ENCODE results near the gene WDR45. TPM values are rescaled to one million over a fixed set of nuclear protein-coding genes. Genes with fewer than 3 reads are reported as not detected.

Gene WDR45
- total and polyA plus RNA-seq, 2 of the 13 experiments (the other 11 are each of a cell fraction or from before 2014, with no cell fraction given), result 16.4 to 65.5 TPM

GRCh38 chrX:49070988-49071387 is 8.7 kb downstream of the WDR45 start (continued):
- TF ChIP-seq ELF1 (CRISPR knock-in tag; IDR thresholded peaks at IDR 0.05), result no peak
- TF ChIP-seq ARNT (IDR thresholded peaks at IDR 0.05), result no peak
- no peak for TF ChIP-seq ZBTB42 (CRISPR knock-in tag; IDR thresholded peaks at IDR 0.05)
- TF ChIP-seq ZNF883 (CRISPR knock-in tag; IDR thresholded peaks at IDR 0.05; ENCODE audit: not compliant biosample characterization), result no peak
- TF ChIP-seq ZNF776 (CRISPR knock-in tag; IDR thresholded peaks at IDR 0.05), result no peak
- TF ChIP-seq NFKBIZ (CRISPR knock-in tag; IDR thresholded peaks at IDR 0.05), result no peak
- TF ChIP-seq NCOA2 (CRISPR knock-in tag; IDR thresholded peaks at IDR 0.05), result no peak

GRCh38 chrX:49069038-49069437 is 10.6 kb downstream of the WDR45 start:
- BruUV-seq (replicated peaks), result no TSS peak
- FAIRE-seq (no peak), ATAC-seq (no peak), DNase-seq (ENCODE audit: low spot score) (no peak)
- no peaks in the 10 kb centered on the region for H3K9me3 ChIP-seq (ENCODE audit: low read length)
- H4K20me1 ChIP-seq (ENCODE audit: insufficient read depth, low read length), result no peaks in the 10 kb centered on the region
- H3K27me3 ChIP-seq (ENCODE audit: control insufficient read depth in 1 of 2, insufficient read depth in 2 of 2, low read length in 2 of 2), result no peaks in the 10 kb centered on the region
- H3K9ac ChIP-seq (ENCODE audit: insufficient read depth, low read depth, low read length), result no peak overlapping the region
- intact Hi-C loops (cut with micrococcal nuclease; ENCODE audit: unreplicated experiment) (no loop called here), in situ Hi-C loops (cut with HindIII; ENCODE audit: extremely low pct_ligation_motif_present, low pct_unique_long_range_greater_than_20kb) (no loop called here)
- no peak overlapping the region for H2AFZ ChIP-seq (ENCODE audit: low read length)
- H3K4me1 ChIP-seq (ENCODE audit: insufficient read depth, low read length), result no peaks in the 10 kb centered on the region
- no peak overlapping the region for H3K4me3 ChIP-seq (replicated peaks in 1 of 3; ENCODE audit: insufficient read depth in 1 of 3, low read depth in 2 of 3, low read length in 3 of 3)
- H3K27ac ChIP-seq (ENCODE audit: extremely low read length, insufficient read depth, low read length), result no peak overlapping the region
- ChIA-PET CTCF (ENCODE audit: low intra/inter-chr PET ratio, low total read pairs) (no interaction called here), POLR2A (no interaction called here)
- H3K36me3 ChIP-seq (replicated peaks in 1 of 2; ENCODE audit: control insufficient read depth in 1 of 2, insufficient read depth in 2 of 2, low read length in 2 of 2), result no peaks in the 10 kb centered on the region; a peak in 1 of 5 replicates
- no peaks in the 10 kb centered on the region for H3K79me2 ChIP-seq (ENCODE audit: insufficient read depth, low read length)
- H3K4me2 ChIP-seq (ENCODE audit: low read depth, low read length), result no peak overlapping the region
- 100% methylated on average over 4 of the region's 11 CpGs for WGBS (ENCODE audit: low lambda C conversion rate)
- no peak for TF ChIP-seq ZHX2 (IDR thresholded peaks at IDR 0.05; ENCODE audit: low read depth)
- no peak for TF ChIP-seq ZHX2 (CRISPR knock-in tag; IDR thresholded peaks at IDR 0.05; ENCODE audit: borderline replicate concordance)
- TF ChIP-seq ZNF572 (CRISPR knock-in tag; IDR thresholded peaks at IDR 0.05), result no peak
- TF ChIP-seq CHD4 (IDR thresholded peaks at IDR 0.05; ENCODE audit: borderline replicate concordance, low read length), result no peak
- no peak for TF ChIP-seq PRDM10 (CRISPR knock-in tag; IDR thresholded peaks at IDR 0.05; ENCODE audit: low read depth)
- TF ChIP-seq ISX (CRISPR knock-in tag; conservative IDR thresholded peaks at IDR 0.05), result no peak
- TF ChIP-seq JUND (CRISPR knock-in tag; IDR thresholded peaks at IDR 0.05), result no peak
- TF ChIP-seq AGO1 (IDR thresholded peaks at IDR 0.05; ENCODE audit: low read depth, low read length, poor library complexity, severe bottlenecking), result no peak
